K562 (cell line): ENCODE measurements around the gene PLK4. TPM values are rescaled to one million over a fixed set of nuclear protein-coding genes. Genes with fewer than 3 reads are reported as not detected.

Source experiments
- CCAR2 ChIP-seq: fragments of 200-400 bp; formaldehyde crosslinking; IDR thresholded peaks from 2 replicates; pipeline ENCODE4 v1.6.1; 2017; ENCODE audit warnings: mild to moderate bottlenecking, low read depth, low read length
- FOXJ3 ChIP-seq: sonication (generic); formaldehyde crosslinking; IDR thresholded peaks from 2 replicates; pipeline ENCODE4 v1.4.0; 2020; ENCODE audit warnings: mild to moderate bottlenecking, missing genetic modification reagents
- GABPB1 ChIP-seq: sonication (generic); formaldehyde crosslinking; IDR thresholded peaks from 2 replicates; pipeline ENCODE4 v1.8.0; 2022; ENCODE audit warnings: mild to moderate bottlenecking, missing genetic modification reagents
- HES1 ChIP-seq: fragments of 450-650 bp; IDR thresholded peaks from 2 replicates; pipeline ENCODE4 v1.6.1; 2016; ENCODE audit warnings: low read depth, mild to moderate bottlenecking, moderate library complexity
- HMG20A ChIP-seq: fragments of 450-650 bp; formaldehyde crosslinking; conservative IDR thresholded peaks from 2 replicates; pipeline ENCODE4 v1.4.0; 2020; ENCODE audit warnings: mild to moderate bottlenecking, mixed read lengths
- MBD1 ChIP-seq: fragments of 250-450 bp; sonication (Bioruptor Pico); IDR thresholded peaks from 2 replicates; pipeline ENCODE4 v1.8.0; 2022; ENCODE audit warnings: inconsistent platforms
- RBBP5 ChIP-seq: fragments of 200-600 bp; sonication (generic); IDR thresholded peaks from 2 replicates; pipeline ENCODE4 v1.6.1; 2012; ENCODE audit warnings: borderline replicate concordance, mild to moderate bottlenecking, low read length, control low read depth, inconsistent platforms; ENCODE audit not compliant: insufficient read depth, poor library complexity, severe bottlenecking
- SMAD3 ChIP-seq: fragments of 450-650 bp; formaldehyde crosslinking; conservative IDR thresholded peaks from 2 replicates; pipeline ENCODE4 v1.4.0; 2020; ENCODE audit warnings: mild to moderate bottlenecking
- TFAP4 ChIP-seq: sonication (generic); formaldehyde crosslinking; IDR thresholded peaks from 2 replicates; pipeline ENCODE4 v1.8.0; 2022; ENCODE audit warnings: missing genetic modification reagents, mild to moderate bottlenecking, moderate library complexity, borderline replicate concordance
- ZNF146 ChIP-seq: IDR thresholded peaks from one replicate; pipeline ENCODE4 v1.6.1; 2018; ENCODE audit warnings: missing compliant biosample characterization; ENCODE audit not compliant: unreplicated experiment
- ZNF282 ChIP-seq: sonication (generic); formaldehyde crosslinking; IDR thresholded peaks from 2 replicates; pipeline ENCODE4 v1.8.1; 2023; ENCODE audit warnings: missing genetic modification reagents
- ZNF518B ChIP-seq: fragments of 250-450 bp; sonication (Bioruptor Pico); IDR thresholded peaks from 2 replicates; pipeline ENCODE4 v1.5.0; 2021; ENCODE audit warnings: mild to moderate bottlenecking, moderate library complexity
- ZNF639 ChIP-seq, 2 experiments: fragments of 200-800 bp in 1 of 2; sonication (Bioruptor generic) in 1 of 2; sonication (generic) in 1 of 2; formaldehyde crosslinking in 1 of 2; IDR thresholded peaks in 1 of 2; conservative IDR thresholded peaks in 1 of 2; 2 replicates each; pipeline versions ENCODE4 v1.5.0 to v1.6.1; 2016 to 2020; ENCODE audit warnings: missing compliant biosample characterization in 1 of 2, missing genetic modification characterization in 1 of 2, missing genetic modification reagents in 1 of 2
- polyA plus RNA-seq, 8 experiments: library from polyadenylated mRNA; depleted of rRNA in 4 of 8; stranded (reverse) in 5 of 8; unstranded in 3 of 8; fragments of >200 nt; fragmentation: Nextera tagmentation in 2 of 8; fragmentation: Illumina TruSeq in 1 of 8; extraction: Ambion mirVana in 2 of 8; extraction: Trizol in 1 of 8; gene quantifications; 2 replicates each; pipeline versions ENCODE4 v1.2.1 to v1.2.3, GENCODE V29; 2011 to 2014; ENCODE audit warnings: inconsistent platforms in 1 of 8, missing spikeins in 1 of 8
- total RNA-seq, 7 experiments: library from RNA; depleted of rRNA in 6 of 7; stranded (reverse); fragments of >200 nt in 6 of 7; fragmentation: Illumina TruSeq in 2 of 7; extraction: Trizol in 2 of 7; gene quantifications; 2 replicates each; pipeline versions ENCODE4 v1.2.1 to v1.2.3, GENCODE V29; 2011 to 2021; ENCODE audit warnings: low replicate concordance in 1 of 7

Gene PLK4
- total and polyA plus RNA-seq, 9 of the 15 experiments (the other 6 are each of a cell fraction or from before 2014, with no cell fraction given): 16.2 to 95.3 (median 54.3) TPM

- TF ChIP-seq CCAR2: no peak
- no peak for TF ChIP-seq ZNF146 (CRISPR knock-in tag)
- TF ChIP-seq SMAD3: no peak
- peak; percentile 70 for TF ChIP-seq TFAP4 (CRISPR knock-in tag)
- no peak for TF ChIP-seq FOXJ3 (CRISPR knock-in tag)
- TF ChIP-seq HES1: no peak; the same call in 1 of the 2 replicates
- no peak for TF ChIP-seq MBD1 (CRISPR knock-in tag)
- TF ChIP-seq ZNF518B (CRISPR knock-in tag): no peak
- peak; percentile 93 for TF ChIP-seq RBBP5
- TF ChIP-seq ZNF639 (CRISPR knock-in tag; conservative IDR thresholded peaks at IDR 0.05 in 1 of 2, IDR thresholded peaks at IDR 0.05 in 1 of 2): no peak
- peak; percentile 79; the same call in 1 of the 2 replicates for TF ChIP-seq GABPB1 (CRISPR knock-in tag)
- no peak for TF ChIP-seq HMG20A (CRISPR knock-in tag)
- TF ChIP-seq ZNF282 (CRISPR knock-in tag): no peak
Measured at GRCh38 chr4:127880763-127881562, at the start of gene PLK4 (continued).
